ENCODE measurements around the gene PDE4A. TPM values are rescaled to one million over a fixed set of nuclear protein-coding genes. Genes with fewer than 3 reads are reported as not detected.
"Not testable (repeated sequence)": the region's sequence is repeated elsewhere in the genome, so short reads cannot be mapped to it uniquely, and the experiment has no call there.

PDE4A gene
- total RNA-seq, 1 donor from 2014 or later = 1.8 TPM

- DNase-seq (ENCODE audit: low read depth in 2 of 2) = peak; percentile 77 to 85
Measured at GRCh38 chr19:10424011-10424637, 3.8 kb downstream of the PDE4A start.

- DNase-seq (ENCODE audit: low read depth in 2 of 2) = no peak
Measured at GRCh38 chr19:10427169-10427568, 6.8 kb downstream of the PDE4A start.

DNA sequence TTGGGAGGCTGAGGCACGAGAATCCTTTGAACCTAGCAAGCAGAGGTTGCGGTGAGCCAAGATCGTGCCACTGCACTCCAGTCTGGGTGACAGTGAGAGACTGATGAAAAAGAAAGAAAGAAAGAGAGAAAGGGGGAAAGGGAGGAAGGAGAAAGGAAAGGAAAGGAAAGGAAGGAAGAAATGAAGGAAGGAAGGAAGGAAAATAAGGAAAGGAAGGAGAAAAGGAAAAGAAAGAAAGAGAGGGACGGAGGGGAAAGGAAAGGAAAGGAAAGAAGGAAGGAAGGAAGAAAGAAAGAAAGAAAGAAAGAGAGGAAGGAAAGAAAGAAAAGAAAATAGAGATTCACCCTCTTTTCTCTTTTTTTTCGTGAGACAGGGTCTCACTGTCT, 8.7 kb downstream of the PDE4A start:
- no peak for DNase-seq (ENCODE audit: low read depth in 2 of 2)

DNA sequence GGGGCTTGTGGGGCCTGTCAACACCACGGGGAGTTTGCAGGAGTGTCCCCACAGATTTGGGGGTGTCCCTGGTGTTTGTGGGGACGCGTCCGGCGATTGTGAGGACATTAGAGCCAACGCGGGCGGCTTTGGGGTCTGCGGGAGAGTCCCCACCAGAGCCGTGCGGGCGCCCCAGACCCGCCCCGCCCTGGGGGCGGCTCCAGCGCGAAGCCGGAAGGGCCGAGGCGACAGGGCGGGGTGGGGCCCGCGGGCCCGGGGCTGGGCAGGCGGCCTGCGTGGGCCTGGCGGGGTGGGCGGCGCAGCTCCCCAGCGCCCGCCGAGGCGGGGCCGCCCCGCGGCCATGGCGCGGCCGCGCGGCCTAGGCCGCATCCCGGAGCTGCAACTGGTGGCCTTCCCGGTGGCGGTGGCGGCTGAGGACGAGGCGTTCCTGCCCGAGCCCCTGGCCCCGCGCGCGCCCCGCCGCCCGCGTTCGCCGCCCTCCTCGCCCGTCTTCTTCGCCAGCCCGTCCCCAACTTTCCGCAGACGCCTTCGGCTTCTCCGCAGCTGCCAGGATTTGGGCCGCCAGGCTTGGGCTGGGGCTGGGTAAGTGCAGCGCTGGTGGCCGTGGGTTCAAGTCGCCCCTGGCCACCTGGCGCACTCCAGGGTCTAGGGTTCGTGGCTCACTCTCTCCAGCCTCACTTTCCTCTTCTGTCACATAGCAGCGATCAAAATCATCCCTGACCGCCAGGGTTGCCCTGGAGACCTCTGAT, 10.3 kb downstream of the PDE4A start:
- peak; percentile 27 to 71 for DNase-seq (ENCODE audit: low read depth in 2 of 2)

DNA sequence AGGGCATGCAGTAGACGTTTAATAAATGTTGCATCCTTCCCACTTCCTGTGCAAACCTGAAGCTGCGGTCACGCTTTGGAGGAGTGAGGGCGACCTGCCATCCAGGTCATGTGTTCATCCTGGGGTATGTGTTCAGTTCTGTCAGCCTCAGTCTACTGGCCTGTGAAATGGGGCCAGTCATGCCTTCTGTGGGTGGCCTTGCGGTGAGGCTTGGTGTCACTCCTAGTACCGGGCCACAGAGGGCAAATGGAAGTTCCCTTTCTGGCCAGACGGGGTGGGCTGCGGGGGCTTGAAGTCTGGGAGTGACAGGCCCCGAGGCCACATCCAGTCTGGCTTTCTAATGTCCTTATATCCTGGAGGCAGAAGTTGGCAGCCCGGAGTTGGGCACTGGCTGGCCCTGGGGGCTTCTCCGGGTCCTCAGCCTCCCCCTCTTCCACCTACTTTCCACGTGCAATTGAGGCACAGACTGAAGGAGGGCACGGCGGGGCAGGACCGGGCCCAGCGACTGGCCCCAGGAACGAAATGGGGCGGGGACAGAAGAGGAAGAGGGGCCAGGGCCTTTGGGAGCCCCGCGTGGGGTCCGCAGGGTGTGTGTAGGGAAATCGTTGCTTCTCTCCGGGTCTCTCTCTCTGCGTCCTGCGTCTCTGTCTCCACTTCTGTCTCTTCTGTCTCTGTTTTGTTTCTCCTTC, 11.1 kb downstream of the PDE4A start:
- DNase-seq (ENCODE audit: low read depth in 2 of 2) = peak in 1 of 2 donors; percentile 23

GRCh38 chr19:10431943-10432735, 11.8 kb downstream of the PDE4A start:
- peak; percentile 33 to 43 for DNase-seq (ENCODE audit: low read depth in 2 of 2)

DNA sequence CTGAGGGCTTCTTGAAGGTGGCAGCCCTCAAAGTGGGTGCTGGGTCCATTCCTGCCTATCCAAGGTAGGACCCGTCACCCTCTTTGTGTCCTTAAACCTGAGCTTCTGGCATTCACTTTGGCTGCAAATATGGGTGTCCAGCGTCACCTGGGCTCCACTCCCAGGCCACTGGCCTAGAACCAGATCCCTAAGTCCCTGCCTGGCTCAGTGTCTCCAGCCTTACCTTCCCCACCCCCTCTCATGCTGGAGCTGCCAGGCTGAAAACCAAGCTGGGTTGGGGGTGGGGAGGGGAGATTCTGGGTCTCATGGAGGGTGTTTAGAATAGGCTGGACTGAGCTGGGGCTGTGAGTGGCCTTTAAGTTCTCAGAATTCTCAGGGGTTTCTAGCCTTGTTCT, 12.4 kb downstream of the PDE4A start:
- no peak for DNase-seq (ENCODE audit: low read depth in 2 of 2)

- DNase-seq (ENCODE audit: low read depth in 2 of 2) = no peak
Measured at GRCh38 chr19:10433131-10433536, 12.8 kb downstream of the PDE4A start.

- DNase-seq (ENCODE audit: low read depth in 2 of 2) = no peak
Measured at GRCh38 chr19:10439588-10439987, 19.2 kb downstream of the PDE4A start.

DNA sequence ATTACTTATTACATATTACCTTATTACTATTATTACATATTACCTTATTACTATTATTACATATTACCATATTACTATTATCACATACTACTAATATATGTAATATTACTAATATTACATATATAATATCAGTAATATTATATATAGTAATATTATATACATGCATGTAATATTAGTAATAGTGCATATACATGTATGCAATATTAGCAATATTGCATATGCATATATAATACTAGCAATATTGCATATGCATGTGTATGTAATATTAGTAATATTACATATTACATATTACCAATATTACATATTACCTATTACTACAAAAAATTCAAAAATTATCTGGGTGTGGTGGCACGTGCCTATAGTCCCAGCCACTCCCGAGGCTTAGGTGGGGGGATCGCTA, 22.4 kb downstream of the PDE4A start:
- no peak for DNase-seq (ENCODE audit: low read depth in 2 of 2)

DNA sequence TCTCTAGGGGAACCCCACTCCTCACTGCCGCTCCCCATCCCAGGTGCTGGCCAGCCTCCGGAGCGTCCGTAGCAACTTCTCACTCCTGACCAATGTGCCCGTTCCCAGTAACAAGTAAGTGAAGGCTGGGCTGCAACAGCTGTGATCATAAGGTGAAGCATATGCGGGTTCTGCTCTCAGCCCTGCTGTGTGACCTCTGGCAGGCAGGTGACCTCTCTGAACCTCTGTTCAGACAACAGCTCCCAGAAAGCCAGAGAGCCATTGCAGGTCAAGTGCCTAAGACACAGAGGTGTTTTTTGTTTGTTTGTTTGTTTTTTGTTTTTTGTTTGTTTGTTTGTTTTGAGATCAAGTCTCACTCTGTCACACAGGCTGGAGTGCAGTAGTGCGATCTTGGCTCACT, 28.7 kb downstream of the PDE4A start:
- DNase-seq (ENCODE audit: low read depth in 2 of 2) = no peak

GRCh38 chr19:10450191-10450852, 30.0 kb downstream of the PDE4A start:
- no peak for DNase-seq (ENCODE audit: low read depth in 2 of 2)

- no peak for DNase-seq (ENCODE audit: low read depth in 2 of 2)
Measured at GRCh38 chr19:10450853-10451609, 30.7 kb downstream of the PDE4A start.

GRCh38 chr19:10452726-10453618, 32.6 kb downstream of the PDE4A start:
- DNase-seq (ENCODE audit: low read depth in 2 of 2) = no peak

DNA sequence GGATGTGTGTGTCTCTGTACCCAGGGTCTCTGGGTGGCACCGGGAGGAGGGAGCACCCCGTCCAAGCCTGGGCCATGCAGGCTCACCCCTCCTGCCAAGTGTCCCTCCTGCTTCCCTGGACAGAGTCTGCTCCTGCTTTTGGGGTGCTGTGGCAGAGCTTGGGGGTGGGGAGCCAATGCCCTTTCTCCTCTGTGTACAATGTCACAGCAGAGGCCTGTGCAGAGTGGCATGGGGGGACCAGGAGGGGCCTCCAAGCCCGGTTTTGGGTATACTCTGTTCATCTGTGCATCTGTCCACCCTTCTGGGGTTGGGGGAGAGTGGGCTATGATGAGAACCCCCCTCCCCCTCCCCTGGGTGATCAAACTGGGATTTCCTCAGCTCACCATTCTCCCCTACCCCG, 33.5 kb downstream of the PDE4A start:
- no peak for DNase-seq (ENCODE audit: low read depth in 2 of 2)

GRCh38 chr19:10454267-10454666, 33.9 kb downstream of the PDE4A start:
- peak in 1 of 2 donors; percentile 40 for DNase-seq (ENCODE audit: low read depth in 2 of 2)

GRCh38 chr19:10458733-10459132, 38.4 kb downstream of the PDE4A start:
- DNase-seq (ENCODE audit: low read depth in 2 of 2) = not testable (repeated sequence)

- no peak for DNase-seq (ENCODE audit: low read depth in 2 of 2)
Measured at GRCh38 chr19:10460714-10461046, 40.3 kb downstream of the PDE4A start.

DNA sequence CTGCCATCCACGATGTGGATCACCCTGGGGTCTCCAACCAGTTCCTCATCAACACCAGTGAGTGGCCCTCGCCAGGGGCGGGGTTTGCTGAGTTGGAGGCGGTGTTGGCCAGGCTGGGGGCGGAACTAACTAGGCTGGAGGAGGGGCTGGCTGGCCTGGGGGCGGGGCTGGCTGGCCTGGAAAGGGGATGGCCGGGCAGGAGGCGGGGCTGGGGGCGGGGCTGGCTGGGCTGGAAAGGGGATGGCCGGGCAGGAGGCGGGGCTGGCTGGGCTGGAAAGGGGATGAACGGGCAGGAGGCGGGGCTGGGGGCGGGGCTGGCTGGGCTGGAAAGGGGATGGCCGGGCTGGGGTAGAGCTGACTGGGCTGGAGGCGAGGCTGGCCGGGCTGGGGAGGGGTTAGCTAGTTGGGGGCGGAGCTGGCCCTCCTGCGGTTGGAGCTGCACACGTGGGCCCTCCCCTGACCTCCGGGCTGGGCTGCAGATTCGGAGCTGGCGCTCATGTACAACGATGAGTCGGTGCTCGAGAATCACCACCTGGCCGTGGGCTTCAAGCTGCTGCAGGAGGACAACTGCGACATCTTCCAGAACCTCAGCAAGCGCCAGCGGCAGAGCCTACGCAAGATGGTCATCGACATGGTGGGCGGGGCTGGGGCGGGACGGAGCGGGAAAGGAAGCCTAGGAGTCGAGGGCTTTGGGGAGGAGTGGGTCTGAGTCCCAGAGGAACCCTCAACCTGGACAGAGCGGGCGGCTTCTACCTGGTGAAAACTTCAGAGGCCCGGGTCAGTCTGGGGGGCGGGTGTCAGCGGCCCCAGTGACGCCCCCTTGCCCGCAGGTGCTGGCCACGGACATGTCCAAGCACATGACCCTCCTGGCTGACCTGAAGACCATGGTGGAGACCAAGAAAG, 41.0 kb downstream of the PDE4A start:
- peak; percentile 95 to 96 for DNase-seq (ENCODE audit: low read depth in 2 of 2)
